Neuron (in vitro differentiated cells): ENCODE results near the gene GALNT16.
"Not testable (repeated sequence)": the region's sequence is repeated elsewhere in the genome, so short reads cannot be mapped to it uniquely, and the experiment has no call there.

ENCODE experiments used
- H2AFZ ChIP-seq: one replicate; pipeline ENCODE4 v1.6.1; 2013; ENCODE audit warnings: low read depth, mild to moderate bottlenecking, inconsistent platforms, low read length, moderate library complexity
- H3K27me3 ChIP-seq: one replicate; pipeline ENCODE4 v1.6.1; 2013; ENCODE audit warnings: low read length; ENCODE audit not compliant: insufficient read depth
- H3K36me3 ChIP-seq: one replicate; pipeline ENCODE4 v1.6.1; 2013; ENCODE audit warnings: low read length; ENCODE audit not compliant: insufficient read depth
- H3K4me1 ChIP-seq: one replicate; pipeline ENCODE4 v1.6.1; 2013; ENCODE audit warnings: low read length; ENCODE audit not compliant: insufficient read depth
- H3K4me3 ChIP-seq: 2 replicates; pipeline ENCODE4 v1.5.1; 2013; ENCODE audit warnings: mild to moderate bottlenecking, low read length, moderate library complexity
- H3K9me3 ChIP-seq: one replicate; pipeline ENCODE4 v1.6.1; 2013; ENCODE audit warnings: low read length

GALNT16 gene

GRCh38 chr14:69259527-69260189, at the start of gene GALNT16:
Gene GALNT16, plus strand, starts transcription at chr14:69260158. Its CDS starts 133 bp downstream, at chr14:69260291.
- H2AFZ ChIP-seq: peak within 1 kb of the TSS; percentile 89
- H3K36me3 ChIP-seq: peaks cover 23% of the 10 kb centered on the region
- peaks cover 40% of the 10 kb centered on the region for H3K4me1 ChIP-seq
- H3K4me3 ChIP-seq: peak within 1 kb of the TSS; percentile 90
- H3K27me3 ChIP-seq: no peaks in the 10 kb centered on the region
- no peaks in the 10 kb centered on the region for H3K9me3 ChIP-seq

- Histone ChIP-seq H3K4me1 (no peaks in the 10 kb centered on the region), H3K27me3 (no peaks in the 10 kb centered on the region), H3K36me3 (peaks cover 21% of the 10 kb centered on the region), H3K9me3 (peaks cover 1% of the 10 kb centered on the region), H3K4me3 (no peak overlapping the region), H2AFZ (no peak overlapping the region)
These were observed 45.6 kb upstream of the GALNT16 start for GRCh38 chr14:69214393-69214792.

- H3K4me3 ChIP-seq, H3K36me3 ChIP-seq, H3K27me3 ChIP-seq: not testable (repeated sequence)
These were observed 42.3 kb upstream of the GALNT16 start for GRCh38 chr14:69217663-69218062.

DNA sequence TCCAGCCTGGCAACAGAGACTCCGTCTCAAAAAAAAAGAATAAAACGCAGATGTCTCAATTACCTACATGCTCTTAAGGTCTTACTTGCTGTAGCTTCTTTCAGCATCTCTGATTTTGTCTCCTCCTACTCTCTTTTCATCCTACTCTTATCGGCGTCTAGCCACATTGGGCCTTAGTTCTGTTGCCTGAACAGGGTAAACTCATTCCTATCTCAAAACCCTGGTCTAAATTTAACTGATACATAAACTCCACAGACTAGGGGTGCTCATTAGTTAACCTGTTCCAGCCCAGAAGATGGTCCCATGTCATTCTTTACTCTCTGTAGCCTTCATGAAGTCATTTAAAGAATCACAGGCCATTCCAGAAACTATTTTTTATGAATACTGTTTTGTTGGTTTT, 35.0 kb upstream of the GALNT16 start:
- H3K9me3 ChIP-seq: no peaks in the 10 kb centered on the region
- H3K4me3 ChIP-seq: no peak overlapping the region
- no peak overlapping the region for H2AFZ ChIP-seq
- H3K36me3 ChIP-seq: peaks cover 11% of the 10 kb centered on the region
- H3K4me1 ChIP-seq: no peaks in the 10 kb centered on the region
- H3K27me3 ChIP-seq: no peaks in the 10 kb centered on the region

More at GRCh38 chr14:69217663-69218062, 42.3 kb upstream of the GALNT16 start:
- not testable (repeated sequence) for H3K9me3 ChIP-seq, H2AFZ ChIP-seq, H3K4me1 ChIP-seq

- no peak overlapping the region for H2AFZ ChIP-seq
- peaks cover 18% of the 10 kb centered on the region for H3K36me3 ChIP-seq
- no peak overlapping the region for H3K4me3 ChIP-seq
- no peaks in the 10 kb centered on the region for H3K4me1 ChIP-seq
- no peaks in the 10 kb centered on the region for H3K9me3 ChIP-seq
- no peaks in the 10 kb centered on the region for H3K27me3 ChIP-seq
These were observed 33.8 kb upstream of the GALNT16 start for GRCh38 chr14:69226178-69226577.

DNA sequence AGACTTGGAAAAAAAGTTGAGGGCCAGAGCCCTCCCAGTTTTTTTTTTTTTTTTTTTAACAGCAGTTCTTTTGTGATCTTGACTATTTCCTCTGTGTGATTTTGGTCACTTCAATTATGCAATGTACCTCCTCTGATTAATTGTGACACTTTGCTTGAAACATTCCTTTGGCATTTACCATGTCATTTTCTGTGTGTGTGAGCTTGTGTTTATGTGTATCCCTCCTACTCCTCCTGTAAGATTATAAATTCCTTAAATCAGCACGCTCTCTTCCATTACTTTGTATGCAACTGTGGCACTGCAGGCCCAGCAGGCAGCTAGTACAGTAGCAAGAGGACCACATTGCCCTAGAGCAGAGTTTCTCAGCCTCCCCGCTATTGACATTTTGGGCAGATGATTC, 33.2 kb upstream of the GALNT16 start:
- Histone ChIP-seq H3K4me1 (no peaks in the 10 kb centered on the region), H3K9me3 (no peaks in the 10 kb centered on the region), H3K36me3 (peaks cover 22% of the 10 kb centered on the region), H3K4me3 (no peak overlapping the region), H3K27me3 (no peaks in the 10 kb centered on the region), H2AFZ (no peak overlapping the region)

DNA sequence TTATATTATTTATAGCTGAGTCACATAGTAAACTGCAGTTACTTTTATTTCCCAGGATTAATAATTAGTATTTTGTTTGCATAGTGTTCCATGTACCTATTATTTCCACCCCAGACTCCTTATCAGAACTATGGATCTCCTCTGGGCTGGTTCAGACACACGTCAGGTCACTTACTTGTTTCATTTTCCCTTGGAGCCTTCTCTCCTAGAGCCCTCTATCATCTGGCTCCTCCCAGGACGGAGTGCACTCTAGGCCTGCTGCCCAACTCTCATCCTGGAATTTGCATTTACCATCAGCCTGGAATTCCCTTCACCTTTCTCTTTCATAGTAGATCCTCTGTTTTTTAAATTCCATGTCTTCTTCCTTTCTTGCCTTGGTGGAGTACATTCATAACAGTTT, 28.5 kb upstream of the GALNT16 start:
- Histone ChIP-seq H3K4me1 (no peaks in the 10 kb centered on the region), H2AFZ (no peak overlapping the region), H3K36me3 (peaks cover 41% of the 10 kb centered on the region), H3K27me3 (no peaks in the 10 kb centered on the region), H3K4me3 (no peak overlapping the region), H3K9me3 (no peaks in the 10 kb centered on the region)

GRCh38 chr14:69232388-69232787, 27.6 kb upstream of the GALNT16 start:
- Histone ChIP-seq H3K27me3 (no peaks in the 10 kb centered on the region), H3K4me1 (no peaks in the 10 kb centered on the region), H3K4me3 (no peak overlapping the region), H3K9me3 (no peaks in the 10 kb centered on the region), H2AFZ (no peak overlapping the region), H3K36me3 (peaks cover 48% of the 10 kb centered on the region)

- H3K36me3 ChIP-seq: peaks cover 60% of the 10 kb centered on the region
- no peaks in the 10 kb centered on the region for H3K27me3 ChIP-seq
- no peaks in the 10 kb centered on the region for H3K9me3 ChIP-seq
- H2AFZ ChIP-seq: no peak overlapping the region
- no peak overlapping the region for H3K4me3 ChIP-seq
- no peaks in the 10 kb centered on the region for H3K4me1 ChIP-seq
These were observed 25.9 kb upstream of the GALNT16 start for GRCh38 chr14:69234106-69234505.

- no peaks in the 10 kb centered on the region for H3K4me1 ChIP-seq
- H3K4me3 ChIP-seq: no peak overlapping the region
- H3K36me3 ChIP-seq: peaks cover 66% of the 10 kb centered on the region
- no peaks in the 10 kb centered on the region for H3K27me3 ChIP-seq
- H2AFZ ChIP-seq: no peak overlapping the region
- H3K9me3 ChIP-seq: no peaks in the 10 kb centered on the region
These were observed 24.2 kb upstream of the GALNT16 start for GRCh38 chr14:69235708-69236107.

- no peaks in the 10 kb centered on the region for H3K27me3 ChIP-seq
- no peaks in the 10 kb centered on the region for H3K4me1 ChIP-seq
- no peaks in the 10 kb centered on the region for H3K9me3 ChIP-seq
- no peak overlapping the region for H3K4me3 ChIP-seq
- H3K36me3 ChIP-seq: peaks cover 57% of the 10 kb centered on the region
- no peak overlapping the region for H2AFZ ChIP-seq
These were observed 22.8 kb upstream of the GALNT16 start for GRCh38 chr14:69237142-69237541.

GRCh38 chr14:69237584-69237983, 22.4 kb upstream of the GALNT16 start:
- Histone ChIP-seq H2AFZ (no peak overlapping the region), H3K4me3 (no peak overlapping the region), H3K4me1 (no peaks in the 10 kb centered on the region), H3K9me3 (no peaks in the 10 kb centered on the region), H3K27me3 (no peaks in the 10 kb centered on the region), H3K36me3 (peaks cover 53% of the 10 kb centered on the region)

GRCh38 chr14:69238883-69239282, 21.1 kb upstream of the GALNT16 start:
- Histone ChIP-seq H2AFZ (no peak overlapping the region), H3K9me3 (no peaks in the 10 kb centered on the region), H3K36me3 (peaks cover 53% of the 10 kb centered on the region), H3K4me1 (peaks cover 9% of the 10 kb centered on the region), H3K27me3 (no peaks in the 10 kb centered on the region), H3K4me3 (no peak overlapping the region)
